Choroid plexus epithelial cell (primary cell): ENCODE results near the gene CHRNA10.

Experiments used
- DNase-seq: peaks from one replicate; pipeline ENCODE4 v3.0.0-alpha.2; 2010; ENCODE audit warnings: low read depth
- H3K4me3 ChIP-seq: 2 replicates; pipeline ENCODE4 v1.5.1; 2011; ENCODE audit warnings: low read depth, mild to moderate bottlenecking, control low read depth, low read length, moderate library complexity
- TF ChIP-seq, protein P1 (sequence below): conservative IDR thresholded peaks from 2 replicates; pipeline ENCODE4 v1.5.1; 2011; ENCODE audit warnings: low read depth, mild to moderate bottlenecking, control low read depth, inconsistent platforms, low read length, moderate library complexity

CHRNA10 gene

DNA sequence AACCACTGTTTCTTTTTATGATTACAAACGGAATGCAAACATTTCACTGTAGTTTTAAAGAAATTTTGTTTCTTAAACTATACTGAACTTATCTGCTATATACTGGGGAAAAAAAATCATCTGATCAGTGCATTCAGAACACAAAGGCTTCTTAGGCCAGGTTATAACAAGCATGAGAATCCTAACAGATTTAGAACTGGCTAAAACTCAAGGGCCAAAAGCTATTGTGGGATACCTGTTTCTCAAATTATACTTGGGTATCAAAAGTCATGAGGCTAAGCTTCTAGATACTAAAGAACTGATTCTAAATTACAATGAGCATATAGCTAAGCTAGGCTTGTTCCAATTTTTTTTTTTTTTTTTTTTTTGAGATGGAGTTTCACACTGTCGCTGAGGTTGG lies 29.7 kb upstream of the CHRNA10 start:
- no peak for DNase-seq
- TF ChIP-seq, protein P1, sequence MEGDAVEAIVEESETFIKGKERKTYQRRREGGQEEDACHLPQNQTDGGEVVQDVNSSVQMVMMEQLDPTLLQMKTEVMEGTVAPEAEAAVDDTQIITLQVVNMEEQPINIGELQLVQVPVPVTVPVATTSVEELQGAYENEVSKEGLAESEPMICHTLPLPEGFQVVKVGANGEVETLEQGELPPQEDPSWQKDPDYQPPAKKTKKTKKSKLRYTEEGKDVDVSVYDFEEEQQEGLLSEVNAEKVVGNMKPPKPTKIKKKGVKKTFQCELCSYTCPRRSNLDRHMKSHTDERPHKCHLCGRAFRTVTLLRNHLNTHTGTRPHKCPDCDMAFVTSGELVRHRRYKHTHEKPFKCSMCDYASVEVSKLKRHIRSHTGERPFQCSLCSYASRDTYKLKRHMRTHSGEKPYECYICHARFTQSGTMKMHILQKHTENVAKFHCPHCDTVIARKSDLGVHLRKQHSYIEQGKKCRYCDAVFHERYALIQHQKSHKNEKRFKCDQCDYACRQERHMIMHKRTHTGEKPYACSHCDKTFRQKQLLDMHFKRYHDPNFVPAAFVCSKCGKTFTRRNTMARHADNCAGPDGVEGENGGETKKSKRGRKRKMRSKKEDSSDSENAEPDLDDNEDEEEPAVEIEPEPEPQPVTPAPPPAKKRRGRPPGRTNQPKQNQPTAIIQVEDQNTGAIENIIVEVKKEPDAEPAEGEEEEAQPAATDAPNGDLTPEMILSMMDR, result no peak
- H3K4me3 ChIP-seq, result no peak overlapping the region

DNA sequence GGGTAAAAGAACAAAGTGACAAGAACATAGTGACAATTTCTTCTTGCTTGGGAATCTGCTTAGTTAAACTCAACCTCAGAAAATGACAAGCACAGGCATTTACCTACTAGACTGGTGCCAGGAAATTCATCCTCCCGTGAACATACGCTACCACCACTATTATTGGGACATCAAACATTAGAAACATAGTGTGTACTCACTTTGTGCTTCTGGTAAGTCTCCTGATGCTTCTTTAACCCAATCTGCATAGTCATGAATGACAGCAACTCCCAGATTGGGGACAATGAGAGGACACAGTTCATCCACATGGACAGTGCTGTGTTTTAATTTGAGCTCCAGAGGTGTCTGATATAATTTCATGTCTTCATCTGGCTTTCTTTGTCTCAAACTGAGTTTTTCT lies 29.2 kb upstream of the CHRNA10 start:
- TF ChIP-seq, protein P1, result no peak
- no peak overlapping the region for H3K4me3 ChIP-seq
- DNase-seq, result no peak

DNA sequence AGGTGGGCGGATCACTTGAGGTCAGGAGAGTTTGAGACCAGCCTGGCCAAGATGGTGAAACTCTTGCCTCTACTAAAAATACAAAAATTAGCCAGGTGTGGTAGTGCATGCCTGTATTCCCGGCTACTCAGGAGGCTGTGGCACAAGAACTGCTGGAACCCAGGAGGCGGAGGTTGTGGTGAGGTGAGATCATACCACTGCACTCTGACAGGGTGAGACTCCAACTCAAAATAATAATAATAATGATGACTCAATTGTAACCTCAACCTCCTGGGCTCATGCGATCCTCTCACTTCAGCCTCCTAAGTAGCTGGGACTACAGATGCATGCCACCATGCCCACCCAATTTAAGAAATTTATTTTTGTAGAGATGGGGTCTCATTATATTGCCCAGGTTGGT lies 15.6 kb upstream of the CHRNA10 start:
- TF ChIP-seq, protein P1, result no peak
- no peak overlapping the region for H3K4me3 ChIP-seq
- peak; percentile 20 for DNase-seq

DNA sequence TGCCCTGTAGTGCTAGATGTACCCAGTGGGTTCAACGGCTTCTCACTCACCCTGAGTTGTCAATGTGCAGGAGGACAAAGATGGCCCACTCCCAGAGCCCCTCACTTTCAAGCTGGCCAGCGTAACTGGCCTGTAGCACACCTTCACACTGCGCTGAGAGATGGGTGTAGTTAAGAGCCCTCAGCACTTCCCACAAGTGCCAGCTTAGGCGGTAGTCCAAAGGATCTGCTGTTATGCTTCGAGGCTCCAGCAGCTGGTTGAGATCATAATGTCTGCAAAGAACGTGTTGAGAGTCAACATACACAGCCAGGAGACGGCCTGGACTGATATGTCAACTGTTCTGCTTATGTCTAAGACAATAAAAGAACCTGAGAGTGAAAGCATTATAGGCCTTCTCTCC lies 14.7 kb upstream of the CHRNA10 start:
- TF ChIP-seq, protein P1, result no peak
- no peak overlapping the region for H3K4me3 ChIP-seq
- DNase-seq, result no peak

DNA sequence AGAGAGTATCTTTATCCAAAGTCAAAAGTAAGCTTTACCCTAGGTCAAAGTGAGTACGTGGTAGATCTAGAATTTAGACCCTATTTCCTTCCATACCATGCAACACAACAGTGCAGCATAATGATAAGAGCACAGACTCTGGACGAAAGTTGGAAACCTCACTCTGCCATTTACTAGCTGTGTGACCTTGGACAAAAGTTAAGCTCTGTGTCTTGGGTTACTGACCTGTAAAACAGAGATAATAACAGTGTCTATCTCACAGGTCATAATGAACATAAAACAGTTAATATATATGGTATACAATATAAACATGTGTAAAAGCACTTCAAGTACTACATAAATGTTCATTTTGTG lies 13.6 kb upstream of the CHRNA10 start:
- TF ChIP-seq, protein P1, result no peak
- H3K4me3 ChIP-seq, result no peak overlapping the region
- DNase-seq, result no peak

DNA sequence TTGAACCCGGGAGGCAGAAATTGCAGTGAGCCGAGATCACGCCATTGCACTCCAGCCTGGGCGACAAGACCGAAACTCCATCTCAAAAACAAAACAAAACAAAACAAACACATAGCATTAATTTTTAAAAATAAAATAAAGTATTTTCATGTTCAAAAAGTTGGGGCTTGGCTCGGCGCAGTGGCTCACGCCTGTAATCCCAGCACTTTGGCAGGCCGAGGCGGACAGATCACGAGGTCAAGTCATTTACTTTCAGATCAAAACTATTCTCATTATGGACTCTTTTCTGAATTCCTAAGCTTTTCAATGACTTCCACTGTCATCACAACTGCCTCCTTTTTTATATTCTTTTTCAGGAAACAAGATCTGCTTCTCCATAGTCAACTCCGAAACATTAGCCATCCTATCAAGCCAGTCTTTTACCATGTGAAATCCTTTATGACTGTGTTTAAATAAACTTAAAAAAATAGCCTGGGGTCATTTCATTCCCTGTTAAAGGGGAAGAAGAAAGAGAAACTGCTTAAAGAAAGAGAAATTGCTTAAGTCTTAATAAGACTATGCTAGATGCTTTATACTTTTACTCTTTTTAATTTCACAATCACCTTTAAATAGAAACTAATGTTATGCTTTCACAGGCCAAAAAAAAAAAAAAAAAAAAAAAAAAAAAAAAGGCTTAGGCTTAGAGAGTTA lies 13.1 kb upstream of the CHRNA10 start:
- no peak overlapping the region for H3K4me3 ChIP-seq
- no peak for DNase-seq
- TF ChIP-seq, protein P1, result no peak

DNA sequence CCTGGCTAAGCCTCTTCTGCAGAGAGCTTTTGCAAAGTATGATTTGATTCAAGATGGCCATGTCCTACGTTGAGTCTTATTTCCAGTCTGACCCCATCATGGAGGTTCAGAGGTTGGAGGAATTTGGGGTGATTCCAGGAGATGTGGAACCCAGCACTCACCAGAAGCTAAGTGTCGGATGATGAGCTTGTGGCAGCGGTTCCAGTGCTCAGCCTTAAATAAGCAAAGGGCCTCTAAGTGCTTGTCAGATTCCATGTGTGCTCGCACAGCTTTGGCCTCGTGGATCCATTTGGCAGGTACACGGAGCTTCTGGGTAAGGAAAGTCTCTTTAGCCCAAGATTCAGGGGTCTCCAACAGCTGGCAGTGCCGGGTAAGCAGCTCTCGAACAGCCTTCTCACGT lies 11.9 kb upstream of the CHRNA10 start:
- no peak for DNase-seq
- TF ChIP-seq, protein P1, result peak; percentile 32
- H3K4me3 ChIP-seq, result no peak overlapping the region
